HG03521 (cell line): ENCODE results near the gene C11orf65.
A peak's percentile ranks its signal among the peaks of the same experiment; 100 is the strongest.

Source experiments
- ATAC-seq: cut with Tn5 transposase; IDR thresholded peaks from one replicate; pipeline ENCODE4 v1.9.1; 2021; ENCODE audit warnings: mild to moderate bottlenecking, moderate library complexity; ENCODE audit not compliant: unreplicated experiment

Gene C11orf65

DNA sequence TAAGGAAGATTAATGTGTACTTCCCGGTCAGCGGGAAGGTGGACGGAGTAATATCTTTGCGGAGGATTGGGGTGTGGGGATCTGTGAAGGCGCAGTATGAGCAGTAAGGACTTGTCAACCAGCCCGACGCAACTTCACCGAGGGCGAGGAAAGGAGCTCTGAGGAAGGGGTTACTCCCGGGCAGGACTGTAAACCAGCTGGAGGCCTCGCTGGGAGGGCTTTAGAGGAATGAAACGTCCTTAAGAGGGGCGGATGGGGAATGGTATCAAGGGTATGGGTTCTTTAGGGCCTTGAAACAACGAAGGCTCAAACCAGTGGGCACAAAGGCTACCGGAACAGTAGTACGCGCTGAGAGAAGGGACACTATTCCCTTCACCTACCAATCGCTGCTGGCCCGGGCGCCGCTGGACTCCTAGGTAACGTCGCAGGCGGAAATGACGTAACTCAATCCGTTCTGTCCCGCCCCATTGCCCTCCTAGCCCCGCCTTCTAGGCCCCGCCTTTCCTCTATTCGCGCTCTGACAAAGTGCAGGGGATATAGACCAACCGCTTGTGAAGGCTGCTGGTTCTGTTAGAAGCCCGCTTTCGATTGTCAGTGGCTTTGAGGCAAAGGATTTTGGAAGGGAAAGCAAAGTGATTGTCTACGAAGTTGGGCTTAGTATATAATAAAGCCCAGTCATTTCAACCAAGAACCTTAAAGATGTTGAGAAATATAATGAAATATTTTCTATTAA lies at the start of gene C11orf65:
C11orf65 (minus strand) TSS at position 439 of the 733 bp plus-strand sequence. CDS start 5,970 bp downstream, outside the sequence.
- peak; percentile 99 for ATAC-seq

DNA sequence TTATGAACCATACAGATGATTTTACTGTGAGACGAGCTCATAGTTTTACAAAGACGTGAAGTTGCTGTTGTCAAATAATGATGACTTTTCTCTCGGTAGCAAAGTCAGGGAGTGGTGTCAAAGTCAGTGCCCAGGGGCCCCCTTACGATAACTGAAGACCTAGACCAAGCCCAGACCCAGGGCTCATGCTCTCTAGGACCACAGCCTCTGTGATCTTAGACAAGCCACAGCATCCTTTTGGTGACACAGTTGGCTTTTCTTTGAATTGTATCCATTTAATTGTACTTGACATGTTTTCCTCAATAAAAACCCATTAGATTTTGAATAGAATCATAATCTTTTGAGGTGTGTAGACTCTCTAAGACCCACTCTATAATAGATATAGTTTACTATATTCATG lies 48.8 kb upstream of the C11orf65 start:
- no peak for ATAC-seq

DNA sequence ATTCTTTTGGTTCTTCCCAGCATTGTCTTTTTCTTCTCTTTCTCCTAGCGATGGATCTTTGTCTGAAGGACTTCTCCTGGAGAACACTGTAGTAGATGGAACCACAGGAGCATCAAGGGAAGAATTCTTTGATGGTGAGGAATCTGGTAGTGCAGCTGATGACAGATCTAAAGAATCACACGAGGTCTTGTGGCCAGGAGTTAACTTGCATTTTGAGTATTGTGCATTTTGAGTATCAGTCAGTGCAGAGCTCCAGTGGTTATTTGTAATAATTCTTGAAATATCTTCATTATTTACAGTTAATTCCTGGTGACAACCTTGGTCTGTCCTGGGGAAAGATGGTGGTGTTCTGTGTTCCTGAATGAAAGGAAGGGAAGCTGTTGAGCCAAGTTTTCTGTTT lies 45.4 kb upstream of the C11orf65 start:
- ATAC-seq, result no peak

- ATAC-seq, result no peak
Measured at GRCh38 chr11:108511851-108512474, 44.6 kb upstream of the C11orf65 start.

GRCh38 chr11:108508653-108509593 lies 41.6 kb upstream of the C11orf65 start:
- ATAC-seq, result no peak

- no peak for ATAC-seq
Measured at GRCh38 chr11:108501396-108501795, 34.1 kb upstream of the C11orf65 start.

- ATAC-seq, result no peak
Measured at GRCh38 chr11:108500721-108501120, 33.4 kb upstream of the C11orf65 start.

- ATAC-seq, result no peak
Measured at GRCh38 chr11:108500169-108500568, 32.8 kb upstream of the C11orf65 start.

DNA sequence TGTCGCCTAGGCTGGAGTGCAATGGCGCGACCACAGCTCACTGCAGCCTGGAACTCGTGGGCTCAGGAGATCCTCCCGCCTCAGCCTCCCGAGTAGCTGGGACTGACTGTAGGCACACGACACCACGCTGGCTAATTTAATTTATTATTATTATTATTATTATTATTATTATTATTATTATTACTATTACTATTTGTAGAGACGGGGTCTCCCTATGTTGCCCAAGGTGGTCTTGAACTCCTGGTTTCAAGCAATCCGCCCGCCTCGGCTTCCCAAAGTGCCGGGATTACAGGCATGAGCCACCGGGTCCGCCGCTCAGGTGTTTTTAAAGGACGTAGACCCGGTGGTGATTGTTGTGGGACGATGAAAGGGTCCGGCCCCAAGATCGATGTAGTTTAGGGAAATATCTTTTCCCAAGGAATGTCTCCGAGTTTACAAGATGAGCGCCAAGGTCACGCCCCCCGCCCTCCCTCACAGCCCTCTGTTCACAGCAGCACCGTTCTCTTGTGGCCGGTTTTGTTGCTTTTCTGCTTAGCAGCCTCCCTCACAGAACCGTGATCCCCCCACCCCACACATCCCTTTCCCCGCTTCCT lies 31.6 kb upstream of the C11orf65 start:
- no peak for ATAC-seq

- ATAC-seq, result peak; percentile 45
Measured at GRCh38 chr11:108498046-108498815, 30.9 kb upstream of the C11orf65 start, which contains the start of gene POGLUT3. Gene POGLUT3 (minus strand): TSS chr11:108498384. CDS start chr11:108498366, 18 bp downstream.

DNA sequence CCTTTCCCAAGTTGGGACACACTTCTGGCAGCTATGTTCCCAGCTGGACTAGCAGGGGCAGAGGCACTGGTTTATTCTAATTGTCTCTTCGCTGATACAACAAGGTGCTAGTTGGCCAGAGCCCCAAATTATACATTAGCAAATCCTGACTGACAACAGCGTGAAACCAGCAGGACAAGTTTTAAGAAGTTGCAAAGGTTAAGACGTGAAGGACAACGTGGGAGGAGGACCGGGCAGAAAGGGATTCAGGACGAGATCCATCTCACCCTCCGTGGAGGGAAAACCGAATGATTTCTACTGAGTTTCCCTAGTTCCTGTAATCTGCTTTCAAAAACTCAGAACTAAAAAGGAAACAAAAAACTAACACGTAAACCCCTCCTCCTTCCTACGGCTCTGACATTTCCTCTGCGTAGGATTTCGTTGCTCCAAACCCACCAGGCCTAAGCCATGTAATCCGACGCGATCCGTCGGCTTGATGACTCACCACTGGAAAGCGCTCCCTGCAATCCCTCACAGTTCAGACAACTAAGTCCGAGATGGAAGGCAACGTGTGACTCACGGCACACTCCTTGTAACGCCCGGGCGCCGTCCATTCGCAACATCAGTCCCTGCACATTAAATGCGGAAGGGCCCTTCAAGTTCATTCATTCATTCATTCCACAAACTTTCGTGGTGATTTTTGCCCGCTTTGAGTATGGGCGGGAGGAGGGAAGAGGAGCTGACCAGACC lies 30.2 kb upstream of the C11orf65 start:
- ATAC-seq, result peak; percentile 55

DNA sequence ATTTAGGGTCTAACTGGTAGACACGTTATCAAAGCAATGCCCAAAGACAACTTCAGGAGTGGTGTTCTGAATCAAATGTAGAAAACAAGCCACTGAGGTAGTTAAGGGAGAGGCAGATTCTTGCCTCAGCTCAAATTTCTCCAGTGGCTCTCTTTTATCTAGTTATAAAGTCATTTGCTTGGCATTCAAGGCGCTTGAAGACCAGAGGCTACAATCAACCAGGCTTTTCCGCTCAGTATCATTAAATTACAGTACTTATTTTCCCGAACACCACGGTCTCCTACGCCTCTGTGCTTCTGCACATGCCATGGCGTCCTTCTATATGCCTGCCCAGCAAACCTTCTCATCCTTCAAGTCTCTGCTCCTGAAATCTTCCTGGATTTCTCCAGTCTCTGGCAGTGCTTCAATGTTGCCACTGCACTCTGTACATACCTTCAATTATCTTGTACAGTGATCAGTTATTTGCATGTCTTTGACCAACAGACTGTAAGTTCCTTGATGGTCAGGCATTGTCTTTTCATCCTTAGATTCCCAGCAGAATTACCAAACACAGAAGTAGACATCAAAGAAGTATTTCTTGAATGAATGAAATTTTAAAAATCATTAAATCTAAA lies 29.4 kb upstream of the C11orf65 start:
- no peak for ATAC-seq

DNA sequence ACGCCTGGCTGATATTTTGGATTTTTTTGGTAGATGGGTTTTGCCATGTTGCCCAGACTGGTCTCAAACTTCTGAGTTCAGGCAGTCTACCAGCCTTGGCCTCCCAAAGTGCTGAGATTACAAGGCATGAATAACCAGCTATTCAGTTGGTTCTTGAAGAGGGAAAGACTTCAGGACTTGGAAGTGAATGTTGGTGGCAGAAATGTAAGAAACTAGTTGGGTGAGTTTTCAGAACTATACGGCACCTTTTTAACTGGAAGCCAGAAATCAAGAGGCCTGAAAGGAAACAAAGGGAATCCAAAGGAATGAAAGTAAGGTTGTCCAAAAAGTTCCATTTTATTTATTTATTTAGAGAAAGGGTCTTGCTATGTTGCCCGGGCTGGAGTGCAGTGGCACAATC lies 28.0 kb upstream of the C11orf65 start:
- ATAC-seq, result no peak

GRCh38 chr11:108494182-108494581 lies 26.9 kb upstream of the C11orf65 start:
- ATAC-seq, result no peak

GRCh38 chr11:108491936-108492335 lies 24.6 kb upstream of the C11orf65 start:
- ATAC-seq, result no peak

DNA sequence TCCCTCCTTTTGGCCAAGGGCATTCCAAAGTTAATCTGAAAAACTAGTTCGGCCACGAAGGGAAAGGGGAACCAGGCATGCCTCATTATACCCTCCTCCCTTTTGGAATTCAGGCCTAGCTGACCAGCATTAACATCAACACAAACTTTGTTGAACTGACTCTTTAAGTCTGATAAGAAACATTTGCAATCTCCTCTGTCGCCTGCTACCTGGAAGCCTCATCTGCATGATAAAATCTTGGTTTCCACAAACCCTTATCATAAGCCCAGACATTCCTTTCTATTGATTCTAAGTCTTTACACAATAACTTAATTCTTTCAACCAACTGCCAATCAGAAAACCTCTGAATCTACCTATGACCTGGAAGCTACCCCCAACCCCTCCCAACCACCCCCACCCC lies 19.5 kb upstream of the C11orf65 start:
- no peak for ATAC-seq

DNA sequence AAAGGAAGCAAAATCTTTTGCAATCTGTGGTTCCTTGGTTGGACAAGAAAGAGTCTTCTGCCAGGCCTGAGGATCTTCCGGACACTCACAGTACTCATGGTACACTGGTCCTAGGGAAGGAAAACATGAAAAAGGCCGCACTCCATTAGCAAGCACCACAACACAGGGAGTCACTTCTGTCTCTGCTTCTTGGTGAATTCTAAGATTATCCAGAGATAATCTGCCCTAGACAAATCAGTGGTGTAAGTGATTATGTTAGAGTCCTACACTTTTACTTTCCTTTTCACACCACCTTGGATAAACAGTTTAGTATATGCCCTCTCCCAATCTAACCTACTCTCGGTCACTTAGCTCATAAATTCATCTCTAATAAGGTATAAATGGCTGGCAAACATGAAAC lies 19.0 kb upstream of the C11orf65 start:
- no peak for ATAC-seq

DNA sequence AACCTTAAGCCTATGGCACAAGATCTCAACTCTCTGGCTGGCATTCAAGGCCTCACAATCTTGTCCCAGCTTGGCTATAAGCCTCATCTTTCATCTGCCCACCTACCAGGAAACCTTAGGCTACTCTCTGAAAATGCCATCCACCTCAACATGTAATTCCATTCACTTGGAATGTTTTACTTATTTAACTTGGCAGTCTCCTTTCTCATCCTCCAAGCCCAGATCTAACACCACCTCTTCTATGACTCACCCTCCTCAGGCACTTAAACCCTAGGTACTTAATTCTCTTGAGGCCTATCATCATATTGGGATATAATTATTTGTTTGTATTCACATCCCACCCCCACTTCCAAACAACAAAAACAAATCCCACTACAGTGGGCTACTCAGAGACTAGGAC lies 15.8 kb upstream of the C11orf65 start:
- no peak for ATAC-seq
